ENCODE measurements around the gene SRPK1.
"Not testable (repeated sequence)": the region's sequence is repeated elsewhere in the genome, so short reads cannot be mapped to it uniquely, and the experiment has no call there.

SRPK1 gene

GRCh38 chr6:35920793-35921732 lies at the start of gene SRPK1:
Gene SRPK1, minus strand, starts transcription at chr6:35921098. Its CDS starts 42 bp downstream, at chr6:35921056.
- DNase-seq: peak; percentile 95

- no peak for DNase-seq
These were observed 49.3 kb upstream of the SRPK1 start for GRCh38 chr6:35970181-35970580.

GRCh38 chr6:35969646-35970045 lies 48.7 kb upstream of the SRPK1 start:
- DNase-seq: no peak

- DNase-seq: no peak
These were observed 47.9 kb upstream of the SRPK1 start for GRCh38 chr6:35968821-35969220.

GRCh38 chr6:35967076-35967774 lies 46.3 kb upstream of the SRPK1 start:
- DNase-seq: no peak

- no peak for DNase-seq
These were observed 42.1 kb upstream of the SRPK1 start for GRCh38 chr6:35962779-35963560.

GRCh38 chr6:35960187-35960586 lies 39.3 kb upstream of the SRPK1 start:
- no peak for DNase-seq

- DNase-seq: no peak
These were observed 35.1 kb upstream of the SRPK1 start for GRCh38 chr6:35955970-35956369.

- DNase-seq: no peak
These were observed 34.6 kb upstream of the SRPK1 start for GRCh38 chr6:35955521-35955920.

- no peak for DNase-seq
These were observed 34.2 kb upstream of the SRPK1 start for GRCh38 chr6:35955071-35955470.

GRCh38 chr6:35954333-35954732 lies 33.4 kb upstream of the SRPK1 start:
- DNase-seq: no peak

- no peak for DNase-seq
These were observed 27.8 kb upstream of the SRPK1 start for GRCh38 chr6:35948725-35949124.

GRCh38 chr6:35945650-35946025 lies 24.7 kb upstream of the SRPK1 start:
- no peak for DNase-seq

GRCh38 chr6:35943390-35943789 lies 22.5 kb upstream of the SRPK1 start:
- DNase-seq: no peak

GRCh38 chr6:35942355-35942754 lies 21.5 kb upstream of the SRPK1 start:
- no peak for DNase-seq

- not testable (repeated sequence) for DNase-seq
These were observed 20.3 kb upstream of the SRPK1 start for GRCh38 chr6:35941170-35941569.

- not testable (repeated sequence) for DNase-seq
These were observed 19.1 kb upstream of the SRPK1 start for GRCh38 chr6:35940014-35940413.

GRCh38 chr6:35939259-35939658 lies 18.4 kb upstream of the SRPK1 start:
- not testable (repeated sequence) for DNase-seq

GRCh38 chr6:35936681-35937359 lies 15.9 kb upstream of the SRPK1 start:
- no peak for DNase-seq

- DNase-seq: no peak
These were observed 14.6 kb upstream of the SRPK1 start for GRCh38 chr6:35935469-35935868.

GRCh38 chr6:35933844-35934243 lies 12.9 kb upstream of the SRPK1 start:
- DNase-seq: no peak

- DNase-seq: not testable (repeated sequence)
These were observed 11.0 kb upstream of the SRPK1 start for GRCh38 chr6:35931873-35932272.

- no peak for DNase-seq
These were observed 10.2 kb upstream of the SRPK1 start for GRCh38 chr6:35931120-35931561.

Data from activated effector memory CD4-positive, alpha-beta T cell treated with anti-CD3 and anti-CD28 coated beads, Interleukin-2, amount 50 U/mL, for 16 hours (primary cell).